ENCODE data around the gene OSBPL5.
"Not testable (repeated sequence)": the region's sequence is repeated elsewhere in the genome, so short reads cannot be mapped to it uniquely, and the experiment has no call there.

Gene OSBPL5

GRCh38 chr11:3183523-3183922 lies 18.4 kb upstream of the OSBPL5 start:
- no peak for DNase-seq (ENCODE audit: low read depth, low spot score)

GRCh38 chr11:3182462-3182852 lies 17.3 kb upstream of the OSBPL5 start:
- no peak for DNase-seq (ENCODE audit: low read depth, low spot score)

GRCh38 chr11:3181725-3182461 lies 16.8 kb upstream of the OSBPL5 start:
- no peak for DNase-seq (ENCODE audit: low read depth, low spot score)

GRCh38 chr11:3180869-3181268 lies 15.8 kb upstream of the OSBPL5 start:
- no peak for DNase-seq (ENCODE audit: low read depth, low spot score)

DNA sequence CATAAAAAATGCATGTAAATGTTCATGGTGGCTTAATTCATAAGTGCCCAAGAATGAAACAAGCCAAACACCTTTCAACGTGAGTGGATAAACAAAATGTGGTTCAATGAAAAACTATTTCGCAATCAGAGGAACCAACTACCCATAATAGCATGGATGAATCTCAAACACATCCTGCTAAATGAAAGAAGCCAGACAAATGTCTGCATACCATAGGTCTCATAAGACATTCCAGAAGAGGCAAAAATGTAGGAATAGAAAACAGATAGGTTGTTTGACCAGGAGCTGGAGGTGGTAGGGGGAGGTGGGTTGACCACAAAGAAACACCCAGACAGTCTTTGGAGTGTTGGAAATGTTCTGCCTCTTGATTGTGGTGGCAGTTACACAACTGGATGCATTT lies 13.2 kb upstream of the OSBPL5 start:
- DNase-seq (ENCODE audit: low read depth, low spot score) = no peak

DNA sequence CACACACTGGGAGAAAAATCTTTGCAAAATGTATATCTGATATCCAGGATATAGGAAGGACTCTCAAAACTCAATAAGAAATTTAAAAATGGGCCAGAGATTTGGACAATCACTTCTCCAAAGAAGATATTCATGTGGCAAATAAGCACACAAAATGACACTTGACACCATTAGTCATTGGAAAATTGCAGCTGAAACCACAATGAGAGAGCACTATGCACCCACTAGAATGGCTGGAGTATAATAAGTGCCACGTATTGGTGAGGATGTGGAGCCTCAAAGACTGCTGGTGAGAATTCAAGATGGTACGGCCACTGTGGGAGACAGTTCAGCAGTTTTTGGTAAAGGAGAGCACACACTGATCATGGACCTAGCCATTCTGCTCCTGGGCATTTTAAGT lies 12.8 kb upstream of the OSBPL5 start:
- no peak for DNase-seq (ENCODE audit: low read depth, low spot score)

DNA sequence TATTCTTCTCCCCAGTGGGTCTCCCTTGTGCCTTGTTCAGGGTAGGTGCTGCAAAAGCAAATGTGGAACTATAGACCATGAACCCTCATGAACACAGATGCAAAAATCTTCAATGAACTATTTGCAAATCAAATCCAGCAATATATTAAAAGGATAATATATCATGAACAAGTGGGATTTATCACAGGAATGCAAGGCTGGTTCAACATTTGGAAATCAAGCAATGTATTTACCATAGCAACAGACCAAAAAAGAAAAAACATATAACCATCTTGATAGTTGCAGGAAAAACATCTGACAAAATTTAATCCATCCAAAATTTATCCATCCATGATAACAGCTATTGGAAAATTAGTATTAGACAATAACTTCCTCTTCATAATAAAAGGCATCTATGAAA lies 11.4 kb upstream of the OSBPL5 start:
- no peak for DNase-seq (ENCODE audit: low read depth, low spot score)

- no peak for DNase-seq (ENCODE audit: low read depth, low spot score)
Measured at GRCh38 chr11:3175194-3175593, 10.1 kb upstream of the OSBPL5 start.

GRCh38 chr11:3174387-3174786 lies 9.3 kb upstream of the OSBPL5 start:
- DNase-seq (ENCODE audit: low read depth, low spot score) = no peak

GRCh38 chr11:3173795-3174194 lies 8.7 kb upstream of the OSBPL5 start:
- DNase-seq (ENCODE audit: low read depth, low spot score) = no peak

DNA sequence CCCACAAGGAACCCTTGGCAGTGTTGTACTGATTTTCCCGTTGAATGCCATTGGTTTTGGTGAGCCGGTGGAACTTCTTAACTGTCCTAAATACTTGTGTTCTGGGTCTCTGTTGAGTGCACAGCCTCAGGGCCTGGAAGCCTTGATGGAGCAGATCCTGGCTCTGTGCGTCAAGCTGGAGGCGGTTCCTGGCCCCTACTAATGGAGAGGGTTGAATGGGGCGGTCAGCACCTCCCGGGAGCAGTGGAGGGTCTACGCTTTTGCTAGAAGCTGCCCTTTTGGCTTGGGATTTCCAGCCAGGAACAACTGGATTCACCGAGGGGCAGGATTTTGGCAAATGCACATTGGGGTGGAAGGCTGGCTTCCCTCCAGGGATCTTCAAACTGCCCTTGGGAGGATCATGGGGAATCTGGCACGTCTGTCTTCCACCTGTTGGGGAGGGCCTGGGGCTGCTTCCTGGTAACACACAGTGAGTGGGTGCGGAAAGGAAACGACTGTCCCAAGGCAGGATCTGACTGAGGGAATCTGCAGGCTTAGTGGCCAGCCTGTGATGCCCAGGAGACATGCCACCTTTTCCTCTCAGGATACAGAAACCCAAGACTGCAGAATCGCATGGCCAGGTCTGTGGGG lies 6.9 kb upstream of the OSBPL5 start:
- no peak for DNase-seq (ENCODE audit: low read depth, low spot score)

DNA sequence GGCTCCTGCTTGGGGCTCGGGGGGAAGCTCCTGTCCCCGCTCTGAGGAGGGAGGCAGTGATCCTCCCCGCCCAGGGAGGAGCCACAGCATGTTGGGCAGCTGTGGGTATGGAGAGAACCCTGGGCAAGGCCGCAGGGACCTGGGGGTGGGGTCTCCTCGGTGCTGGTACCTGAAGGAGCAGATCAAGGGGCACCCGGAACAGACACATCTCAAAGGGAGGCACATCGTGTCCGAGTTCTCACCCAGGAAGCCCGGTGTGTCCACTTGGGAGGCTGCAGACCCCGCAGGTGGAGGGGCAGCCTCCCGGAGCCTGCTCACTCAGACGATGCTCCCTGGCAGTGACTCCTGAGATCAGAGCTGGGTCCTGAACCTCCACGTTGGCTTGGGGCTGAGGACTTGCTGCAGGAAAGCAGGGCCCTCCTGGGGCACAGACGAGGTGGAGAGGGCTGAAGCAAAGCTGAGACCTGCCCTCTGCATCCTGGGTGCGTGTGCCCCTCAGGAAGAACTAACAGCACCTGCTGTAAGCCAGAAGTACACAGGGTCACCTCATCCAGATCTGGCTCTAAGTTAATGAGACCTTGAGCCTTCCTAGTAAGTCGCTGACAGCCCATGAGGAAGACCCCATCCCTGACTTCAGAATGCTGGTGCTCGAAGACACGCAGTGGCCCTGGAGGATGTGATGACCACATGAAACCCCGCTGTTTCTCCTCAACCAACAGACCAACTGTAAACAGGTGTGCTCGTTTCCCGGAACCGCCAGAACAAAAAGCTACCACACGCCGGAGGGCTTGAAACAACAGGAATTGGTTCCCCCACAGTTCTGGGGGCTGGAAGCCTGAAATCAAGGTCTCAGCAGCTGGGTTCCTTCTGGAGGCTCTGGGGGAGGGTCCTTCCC lies 5.9 kb upstream of the OSBPL5 start:
- DNase-seq (ENCODE audit: low read depth, low spot score) = no peak

GRCh38 chr11:3170044-3170755 lies 5.1 kb upstream of the OSBPL5 start:
- DNase-seq (ENCODE audit: low read depth, low spot score) = no peak

DNA sequence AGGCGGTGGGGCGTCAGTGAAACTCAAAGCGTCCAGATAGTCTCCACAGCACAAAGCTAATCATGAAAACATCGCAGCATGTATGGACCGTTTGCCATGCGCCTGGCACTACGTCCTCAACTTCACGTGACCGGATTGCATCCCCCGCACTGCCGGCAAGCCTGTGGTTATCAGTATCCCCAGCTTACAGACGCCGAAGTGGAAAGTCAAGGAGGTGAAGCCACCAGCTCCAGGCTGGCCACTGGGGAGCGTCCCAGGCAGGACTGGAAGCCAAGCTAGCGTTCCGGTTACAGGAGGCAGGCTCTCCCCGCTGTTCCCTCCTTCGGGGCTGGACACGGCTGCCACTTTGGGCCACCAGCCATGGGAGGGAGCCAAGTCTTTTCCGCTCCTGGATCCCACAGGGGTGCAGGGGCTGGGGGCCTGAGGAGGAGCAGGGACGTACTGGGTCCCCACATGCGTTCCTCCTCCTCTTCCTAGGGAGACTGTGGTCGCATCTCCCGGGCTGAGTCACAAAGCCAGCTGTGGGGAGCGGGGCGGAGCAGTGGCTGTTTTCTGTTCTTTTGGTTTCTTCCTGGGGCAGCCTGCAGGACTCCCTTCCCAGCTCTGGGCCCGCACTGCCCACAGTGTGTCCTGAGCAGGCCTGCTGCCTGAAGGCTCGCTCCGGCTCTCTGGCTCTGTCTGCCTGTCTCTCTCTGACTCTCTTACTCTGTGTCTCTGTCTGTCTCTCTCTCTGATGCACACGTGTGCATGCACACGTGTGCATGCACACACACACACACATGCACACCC lies 4.3 kb upstream of the OSBPL5 start:
- no peak for DNase-seq (ENCODE audit: low read depth, low spot score)

- not testable (repeated sequence) for DNase-seq (ENCODE audit: low read depth, low spot score)
Measured at GRCh38 chr11:3168742-3169254, 3.7 kb upstream of the OSBPL5 start.

GRCh38 chr11:3167143-3168119 lies 2.3 kb upstream of the OSBPL5 start:
- DNase-seq (ENCODE audit: low read depth, low spot score) = no peak

GRCh38 chr11:3166268-3167142 lies 1.4 kb upstream of the OSBPL5 start:
- DNase-seq (ENCODE audit: low read depth, low spot score) = no peak

DNA sequence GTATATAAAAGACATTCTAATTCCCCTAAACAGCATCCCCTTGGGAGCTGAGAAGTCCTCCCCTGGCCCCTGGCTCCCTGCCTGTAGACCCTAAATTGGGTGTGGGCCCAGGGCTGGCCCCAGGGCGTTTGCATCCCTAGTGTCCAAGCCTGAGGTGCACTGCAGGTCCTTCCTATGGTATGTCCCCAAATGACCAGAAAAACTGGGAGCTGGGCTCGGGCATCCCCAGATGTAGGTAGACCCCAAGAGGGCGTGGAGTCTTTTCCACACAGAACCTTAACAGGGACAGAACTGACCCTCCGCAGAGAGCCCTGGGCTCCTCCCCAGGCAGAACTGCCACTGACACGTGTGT lies 782 bp upstream of the OSBPL5 start:
- no peak for DNase-seq (ENCODE audit: low read depth, low spot score)
